ENCODE results near the gene CALML5.

DNA sequence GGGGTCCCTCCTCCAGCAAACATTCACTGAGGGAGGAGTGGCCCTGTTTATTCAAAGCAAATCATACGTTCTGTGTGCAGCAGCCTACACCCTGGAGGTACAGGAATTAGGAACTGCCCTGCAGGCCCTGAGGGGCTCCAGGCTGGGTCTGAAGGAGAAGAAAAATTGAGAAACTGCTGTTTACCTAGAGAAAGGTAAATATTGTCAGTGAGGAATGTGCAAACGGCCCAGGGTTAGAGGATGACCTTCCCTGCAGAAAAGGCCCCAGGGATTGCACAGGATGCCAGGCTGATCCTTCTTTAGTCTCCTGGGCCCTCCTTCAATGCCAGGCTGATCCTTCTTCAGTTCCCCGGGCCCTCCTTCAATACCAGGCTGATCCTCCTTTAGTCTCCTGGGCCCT lies 5.7 kb downstream of the CALML5 start:
- TF ChIP-seq, protein P1, sequence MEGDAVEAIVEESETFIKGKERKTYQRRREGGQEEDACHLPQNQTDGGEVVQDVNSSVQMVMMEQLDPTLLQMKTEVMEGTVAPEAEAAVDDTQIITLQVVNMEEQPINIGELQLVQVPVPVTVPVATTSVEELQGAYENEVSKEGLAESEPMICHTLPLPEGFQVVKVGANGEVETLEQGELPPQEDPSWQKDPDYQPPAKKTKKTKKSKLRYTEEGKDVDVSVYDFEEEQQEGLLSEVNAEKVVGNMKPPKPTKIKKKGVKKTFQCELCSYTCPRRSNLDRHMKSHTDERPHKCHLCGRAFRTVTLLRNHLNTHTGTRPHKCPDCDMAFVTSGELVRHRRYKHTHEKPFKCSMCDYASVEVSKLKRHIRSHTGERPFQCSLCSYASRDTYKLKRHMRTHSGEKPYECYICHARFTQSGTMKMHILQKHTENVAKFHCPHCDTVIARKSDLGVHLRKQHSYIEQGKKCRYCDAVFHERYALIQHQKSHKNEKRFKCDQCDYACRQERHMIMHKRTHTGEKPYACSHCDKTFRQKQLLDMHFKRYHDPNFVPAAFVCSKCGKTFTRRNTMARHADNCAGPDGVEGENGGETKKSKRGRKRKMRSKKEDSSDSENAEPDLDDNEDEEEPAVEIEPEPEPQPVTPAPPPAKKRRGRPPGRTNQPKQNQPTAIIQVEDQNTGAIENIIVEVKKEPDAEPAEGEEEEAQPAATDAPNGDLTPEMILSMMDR (IDR thresholded peaks at IDR 0.05): no peak
- no peak for TF ChIP-seq SIN3A (IDR thresholded peaks at IDR 0.05; ENCODE audit: borderline replicate concordance, insufficient read depth, low read depth, low read length)
